Activated CD4-positive, alpha-beta T cell treated with anti-CD3 and anti-CD28 coated beads for 1 hour (primary cell): Measurements from ENCODE around the gene ABAT.

ENCODE experiments used
- DNase-seq: peaks from one replicate; pipeline ENCODE4 v3.0.0-alpha.2; 2020

Gene ABAT

DNA sequence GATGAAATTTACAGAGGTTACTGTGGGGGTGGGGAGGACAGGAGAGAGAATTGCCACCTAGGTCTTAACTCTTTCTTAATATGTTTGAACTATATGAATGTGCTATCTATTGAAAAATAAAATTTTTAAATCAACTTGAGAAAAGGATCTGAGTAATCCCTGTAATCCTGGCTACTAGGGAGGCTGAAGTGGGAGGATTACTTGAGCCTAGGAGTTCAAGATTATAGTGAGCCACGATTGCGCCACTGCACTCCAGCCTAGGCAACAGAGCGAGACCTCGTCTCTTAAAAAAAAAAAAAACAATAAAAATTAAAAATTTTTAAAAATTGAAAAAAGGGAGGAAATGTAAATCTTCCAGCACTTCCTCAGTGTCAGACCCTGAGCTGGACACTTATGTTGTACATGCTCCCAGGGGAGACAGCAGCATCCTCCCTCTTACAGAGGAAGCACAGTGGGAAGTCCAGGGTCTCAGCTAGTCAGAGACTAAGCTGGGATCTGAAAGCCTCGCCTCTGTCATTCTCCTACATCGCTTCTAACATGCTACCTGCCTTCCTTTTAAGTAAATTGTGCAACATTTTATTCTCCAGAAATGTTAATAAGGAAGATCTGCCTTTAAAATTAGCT, 145.1 kb downstream of the ABAT start:
- DNase-seq: no peak

DNA sequence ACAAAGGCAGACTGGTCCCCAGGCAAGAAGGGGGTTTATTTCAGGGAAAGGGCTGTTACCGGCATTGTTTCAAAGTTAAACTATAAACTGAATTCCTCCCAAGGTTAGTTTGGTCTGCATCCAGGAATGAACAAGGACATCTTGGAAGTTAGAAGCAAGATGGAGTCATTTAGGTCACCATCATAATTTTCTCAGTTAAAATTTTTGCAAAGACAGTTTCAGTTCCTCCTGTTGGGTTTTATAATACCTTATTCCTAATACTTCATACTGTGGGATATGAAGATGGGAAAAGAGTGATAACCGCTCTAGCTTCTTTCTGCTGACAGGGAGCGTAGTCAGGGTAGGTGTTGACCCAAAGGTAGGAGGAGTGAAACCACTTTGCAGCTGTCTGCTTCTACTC, 148.0 kb downstream of the ABAT start:
- DNase-seq: no peak

DNA sequence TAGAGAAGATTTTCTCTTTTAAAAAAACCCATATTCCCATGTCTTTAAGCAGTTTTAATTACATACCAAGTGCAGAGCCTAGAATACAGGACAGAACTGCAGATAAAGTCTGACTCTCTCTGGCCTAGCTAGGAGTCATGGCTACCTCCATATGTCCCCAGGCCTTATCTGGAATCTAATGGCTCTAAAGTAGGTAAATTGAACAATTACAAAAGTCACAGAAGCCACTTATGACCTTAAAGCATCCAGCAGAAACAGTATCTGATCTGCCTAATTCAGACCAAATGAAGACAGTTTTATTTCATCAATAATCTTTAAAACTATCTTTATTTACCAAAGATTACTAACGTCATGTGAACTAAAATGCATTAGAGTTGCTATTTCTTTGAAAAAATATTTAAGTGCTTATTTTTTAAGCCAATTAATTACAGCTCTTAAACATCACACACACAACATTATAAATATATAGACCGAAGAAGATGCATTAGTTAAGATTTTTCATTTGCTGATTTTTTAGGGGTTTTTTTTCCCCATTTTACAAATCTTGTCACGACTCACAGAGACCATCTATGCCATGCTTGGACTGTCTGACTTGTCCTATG, 152.0 kb downstream of the ABAT start:
- no peak for DNase-seq

- DNase-seq: no peak
These were observed 154.2 kb downstream of the ABAT start for GRCh38 chr16:8828541-8829165.

- DNase-seq: no peak
These were observed 157.0 kb downstream of the ABAT start for GRCh38 chr16:8831450-8831849.

- no peak for DNase-seq
These were observed 157.7 kb downstream of the ABAT start for GRCh38 chr16:8831871-8832716.

DNA sequence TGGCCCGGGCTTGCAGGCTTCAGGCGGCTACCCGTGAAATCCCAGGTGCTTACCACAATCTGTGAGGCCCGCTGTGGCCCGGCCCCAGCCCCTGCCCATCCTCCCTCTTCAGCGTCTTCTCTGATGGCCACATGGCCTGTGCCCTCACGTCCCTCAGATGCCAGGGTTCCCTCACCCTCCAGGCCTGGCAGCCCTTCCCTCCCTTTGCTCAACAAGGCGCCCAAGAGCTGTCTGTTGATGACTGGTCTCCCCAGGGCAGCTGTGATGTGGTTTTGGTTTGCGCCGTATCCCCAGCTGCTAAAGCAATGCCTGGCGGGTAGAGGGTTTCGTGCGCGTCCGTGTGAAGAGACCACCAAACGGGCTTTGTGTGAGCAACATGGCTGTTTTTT, 158.3 kb downstream of the ABAT start:
- DNase-seq: no peak
